ENCODE data around the gene MBLAC1.

GRCh38 chr7:100111914-100112313 lies 14.9 kb upstream of the MBLAC1 start:
- TF ChIP-seq EP300 (IDR thresholded peaks at IDR 0.05) = no peak
- no peak for TF ChIP-seq POLR2AphosphoS5 (IDR thresholded peaks at IDR 0.05)
- TF ChIP-seq CTCF (IDR thresholded peaks at IDR 0.05) = no peak
